NCI-H526 treated with DMSO at 0.1 percent for 48 hours (cell line): ENCODE measurements around the gene UMAD1.

Experiments used
- DNase-seq: peaks from one replicate; lab custom pipeline; 2025; lab: John Stamatoyannopoulos, UW

The UMAD1 gene

DNA sequence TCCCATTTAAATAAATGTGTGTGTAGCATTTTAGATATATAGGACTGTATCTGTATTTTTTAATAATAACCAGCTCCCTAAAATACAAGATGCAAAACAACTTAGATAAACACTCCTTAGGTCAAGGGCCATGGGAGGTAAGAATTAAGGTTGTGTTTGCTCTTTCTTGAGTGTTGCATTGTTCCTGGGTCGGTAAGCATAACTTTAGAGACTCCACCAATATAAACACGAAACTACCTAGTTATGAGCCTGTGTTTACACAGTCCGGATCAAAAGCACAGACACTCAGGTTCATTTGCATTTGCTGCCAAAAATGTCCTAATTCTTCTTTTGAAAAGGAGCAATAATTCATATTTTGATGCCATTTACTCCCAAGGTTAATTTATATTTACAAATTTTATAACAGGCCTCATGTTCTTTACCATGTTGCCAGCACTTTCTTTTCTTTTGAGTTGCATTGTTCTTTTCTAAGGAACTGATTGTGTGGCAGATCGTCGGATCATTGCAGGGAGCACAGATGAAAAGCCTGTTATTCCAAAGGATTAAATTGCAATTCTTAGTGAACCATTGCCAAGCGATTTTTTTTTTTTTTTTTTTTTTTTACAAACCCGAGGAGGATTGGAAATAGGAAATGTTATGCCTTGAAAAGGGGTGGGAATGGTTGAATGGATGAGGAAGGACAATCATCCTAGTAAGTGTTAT lies 282.3 kb downstream of the UMAD1 start:
- DNase-seq = peak; percentile 52

- no peak for DNase-seq
These were observed 283.3 kb downstream of the UMAD1 start for GRCh38 chr7:7923818-7924217.

DNA sequence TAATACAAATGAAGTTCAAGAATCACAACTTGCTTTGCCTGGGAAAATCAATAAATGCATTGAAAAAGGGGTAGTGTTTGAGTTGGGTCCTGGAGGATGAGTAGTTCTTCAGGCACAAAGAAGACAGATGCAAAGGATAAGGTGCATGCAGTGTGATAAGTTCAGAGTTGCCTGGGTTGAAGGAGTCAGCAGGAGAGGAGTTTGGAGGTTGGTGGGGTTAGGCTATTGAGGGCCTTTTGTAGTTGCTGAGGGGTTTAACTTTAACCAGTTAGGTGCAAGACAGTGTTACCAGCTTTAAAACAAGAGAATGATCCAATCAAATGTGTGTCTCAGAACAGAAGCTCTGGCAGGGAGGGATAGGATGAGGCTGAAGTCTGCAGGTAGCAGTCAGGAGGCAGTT lies 283.8 kb downstream of the UMAD1 start:
- no peak for DNase-seq
